HG02571 (cell line): ENCODE measurements around the gene DHRS13.
"Not testable (repeated sequence)": the region's sequence is repeated elsewhere in the genome, so short reads cannot be mapped to it uniquely, and the experiment has no call there.

Experiments
- ATAC-seq: cut with Tn5 transposase; IDR thresholded peaks from one replicate; pipeline ENCODE4 v1.9.1; 2021; ENCODE audit warnings: mild to moderate bottlenecking, moderate library complexity; ENCODE audit not compliant: unreplicated experiment

DHRS13 gene

DNA sequence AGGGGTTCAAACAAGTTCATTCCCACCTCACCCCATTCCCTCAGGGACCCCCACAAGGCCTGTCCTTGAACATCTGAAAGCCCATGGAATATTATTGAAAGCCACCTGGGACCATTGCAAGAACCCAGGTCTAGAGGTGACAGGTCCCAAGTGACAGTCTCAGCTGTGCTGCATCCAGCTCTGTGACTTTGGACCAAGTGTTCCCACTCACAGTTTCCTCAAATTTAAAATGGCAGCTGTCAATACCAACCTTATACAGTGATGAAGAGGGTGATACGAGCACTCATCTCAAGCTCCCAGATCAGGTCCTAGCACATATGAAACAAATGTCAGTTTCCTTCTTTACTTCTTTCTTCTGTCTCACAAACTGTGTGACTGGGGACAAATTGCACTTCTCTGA lies 38.9 kb downstream of the DHRS13 start:
- ATAC-seq = no peak

DNA sequence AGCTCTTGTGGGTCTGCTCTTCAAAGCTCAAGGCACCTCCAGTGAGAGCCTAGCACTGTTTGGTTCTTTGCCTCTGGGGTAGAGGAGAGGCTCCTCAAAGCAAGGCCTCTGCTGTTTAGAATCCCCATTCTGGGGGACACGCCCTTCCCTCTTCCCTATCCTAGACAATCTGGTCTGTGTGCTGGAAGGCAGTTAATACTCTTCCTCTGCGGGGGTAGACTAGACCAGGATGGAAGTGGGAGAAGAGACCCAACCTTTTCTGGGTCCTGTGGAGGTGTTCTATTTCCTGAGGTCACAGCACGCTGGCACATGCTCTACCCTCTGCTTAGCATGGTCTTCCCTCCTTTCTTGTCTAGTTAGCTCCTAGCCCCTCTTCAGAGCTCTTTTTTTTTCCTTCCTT lies 40.3 kb downstream of the DHRS13 start:
- ATAC-seq = no peak

- ATAC-seq = no peak
These were observed 41.3 kb downstream of the DHRS13 start for GRCh38 chr17:28861393-28862203.

DNA sequence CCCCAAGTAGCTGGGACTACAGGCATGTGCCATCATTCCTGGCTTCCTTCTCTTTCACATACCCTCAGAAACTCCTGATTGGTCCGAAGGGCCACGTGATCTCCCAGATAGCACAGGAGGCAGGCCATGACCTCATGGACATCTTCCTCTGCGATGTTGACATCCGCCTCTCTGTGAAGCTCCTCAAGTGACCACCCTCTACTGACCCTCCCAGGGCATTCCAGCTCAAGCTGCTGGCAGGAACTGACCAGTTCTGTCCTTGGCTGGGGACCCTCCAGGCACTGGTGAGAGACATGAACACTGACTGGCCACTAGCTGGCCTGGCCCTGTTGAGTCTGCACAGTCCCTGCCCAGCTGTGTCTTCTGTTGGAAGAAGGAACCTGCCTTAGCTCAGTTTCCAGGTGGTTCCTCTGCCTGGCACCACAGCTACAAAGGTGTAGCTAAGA lies 42.5 kb downstream of the DHRS13 start:
- no peak for ATAC-seq

DNA sequence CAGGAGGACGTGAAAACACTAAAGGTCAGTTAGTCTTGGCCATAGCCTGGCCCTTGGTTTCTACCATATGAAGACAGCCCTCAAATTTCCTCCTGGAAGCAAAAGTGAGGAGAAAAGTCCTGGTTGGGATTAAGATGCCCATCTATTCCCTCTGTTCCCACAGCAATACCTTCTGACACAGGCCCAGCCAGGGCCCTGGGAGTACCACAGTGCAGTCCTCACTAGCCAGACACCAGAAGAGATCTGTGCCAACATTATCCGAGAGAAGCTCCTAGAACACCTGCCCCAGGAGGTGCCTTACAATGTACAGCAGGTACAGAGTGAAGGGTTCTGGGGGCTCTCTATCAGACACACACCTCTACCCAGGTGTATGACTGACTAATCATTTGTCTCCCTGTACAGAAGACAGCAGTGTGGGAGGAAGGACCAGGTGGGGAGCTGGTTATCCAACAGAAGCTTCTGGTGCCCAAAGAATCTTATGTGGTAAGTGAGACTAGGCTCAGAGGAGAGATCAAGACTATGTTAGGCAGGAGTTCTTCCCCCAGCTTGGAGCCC lies 44.0 kb downstream of the DHRS13 start:
- no peak for ATAC-seq

GRCh38 chr17:28857905-28858800 lies 44.7 kb downstream of the DHRS13 start:
- no peak for ATAC-seq

- ATAC-seq = no peak
These were observed 46.8 kb downstream of the DHRS13 start for GRCh38 chr17:28856028-28856574.

GRCh38 chr17:28855336-28855679 lies 47.6 kb downstream of the DHRS13 start:
- no peak for ATAC-seq

GRCh38 chr17:28854457-28855335 lies 48.2 kb downstream of the DHRS13 start, which contains the start of gene ERAL1:
Gene ERAL1, plus strand, starts transcription at chr17:28855016. Its CDS starts 19 bp downstream, at chr17:28855035.
- peak; percentile 86 for ATAC-seq

GRCh38 chr17:28853295-28853694 lies 49.6 kb downstream of the DHRS13 start:
- ATAC-seq = no peak

- ATAC-seq = no peak
These were observed 53.6 kb downstream of the DHRS13 start for GRCh38 chr17:28849281-28849680.

GRCh38 chr17:28848667-28849066 lies 54.2 kb downstream of the DHRS13 start:
- not testable (repeated sequence) for ATAC-seq
